ENCODE data around the gene FADS3.
A peak's percentile ranks its signal among the peaks of the same experiment; 100 is the strongest.
"Not testable (repeated sequence)": the region's sequence is repeated elsewhere in the genome, so short reads cannot be mapped to it uniquely, and the experiment has no call there.

The FADS3 gene

DNA sequence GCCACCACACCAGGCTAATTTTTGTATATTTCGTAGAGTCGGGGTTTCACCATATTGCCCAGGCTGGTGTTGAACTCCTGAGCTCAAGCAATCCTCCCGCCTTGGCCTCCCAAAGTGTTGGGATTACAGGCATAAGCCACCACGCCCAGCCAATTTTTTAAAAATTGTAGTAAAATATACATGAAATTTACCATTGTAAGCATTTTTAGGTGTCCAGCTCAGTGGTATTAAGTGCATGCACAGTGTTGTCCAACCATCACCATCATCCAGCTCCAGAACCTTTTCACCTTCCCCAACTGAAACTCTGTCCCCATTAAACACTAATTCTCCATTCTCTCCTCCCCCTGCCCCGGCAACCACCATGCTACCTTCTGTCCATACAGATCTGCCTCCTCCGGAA, 8.5 kb downstream of the FADS3 start:
- peaks cover 5% of the 10 kb centered on the region for H3K9me3 ChIP-seq (replicated peaks; ENCODE audit: low read length)
- H3K36me3 ChIP-seq (ENCODE audit: insufficient read depth, low read length), result peaks cover 46% of the 10 kb centered on the region
- peaks cover 60% of the 10 kb centered on the region for H3K4me1 ChIP-seq (ENCODE audit: control insufficient read depth, insufficient read depth, low read length)
- H3K4me3 ChIP-seq (ENCODE audit: low read length), result no peak overlapping the region
- no peak overlapping the region for H3K4me2 ChIP-seq (ENCODE audit: low read length)
- no peak overlapping the region for H3K9ac ChIP-seq (ENCODE audit: low read depth, low read length)
- no peaks in the 10 kb centered on the region for H3K27me3 ChIP-seq (ENCODE audit: control insufficient read depth, insufficient read depth, low read length)

DNA sequence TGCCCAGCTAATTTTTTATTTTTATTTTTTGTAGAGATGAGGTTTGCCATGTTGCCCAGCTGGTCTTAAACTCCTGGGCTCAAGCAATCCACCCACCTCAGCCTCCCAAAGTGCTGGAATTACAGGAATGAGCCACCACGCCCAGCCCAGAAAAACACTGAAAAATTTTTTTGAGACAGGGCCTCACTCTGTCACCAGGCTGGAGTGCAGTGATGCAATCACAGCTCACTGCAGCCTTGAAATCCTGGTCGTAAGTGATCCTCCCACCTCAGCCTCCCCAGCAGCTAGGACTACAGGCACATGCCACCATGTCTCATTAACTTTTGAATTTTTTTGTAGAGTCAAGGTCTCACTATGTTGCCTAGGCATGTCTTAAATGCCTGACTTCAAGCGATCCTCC, 9.1 kb downstream of the FADS3 start:
- peaks cover 54% of the 10 kb centered on the region for H3K4me1 ChIP-seq (ENCODE audit: control insufficient read depth, insufficient read depth, low read length)
- H3K36me3 ChIP-seq (ENCODE audit: insufficient read depth, low read length), result peaks cover 52% of the 10 kb centered on the region
- peak overlapping the region; percentile 6 for H3K4me2 ChIP-seq (ENCODE audit: low read length)

DNA sequence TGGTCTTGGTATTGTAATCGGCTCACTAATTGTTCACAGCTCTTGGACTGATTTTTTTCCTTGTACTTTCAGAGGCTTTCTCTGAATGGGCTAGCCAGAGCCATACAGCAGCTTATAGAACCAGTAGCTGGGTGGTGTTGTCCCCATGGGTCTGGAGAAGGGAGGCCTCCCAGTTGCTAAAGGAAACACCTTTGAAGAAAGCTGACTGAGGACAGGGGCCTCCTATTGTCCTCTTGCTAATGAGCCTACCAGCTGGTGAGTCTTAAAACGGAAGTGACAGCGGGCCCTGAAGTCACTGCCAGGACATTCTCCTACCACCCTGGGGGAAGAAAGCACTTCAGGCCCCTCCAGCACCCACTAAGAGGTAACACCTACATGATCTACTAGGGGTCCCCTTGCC, 9.9 kb downstream of the FADS3 start:
- Histone ChIP-seq H3K4me3 (ENCODE audit: low read length) (no peak overlapping the region), H3K4me2 (ENCODE audit: low read length) (no peak overlapping the region), H3K9me3 (replicated peaks; ENCODE audit: low read length) (no peaks in the 10 kb centered on the region), H3K36me3 (ENCODE audit: insufficient read depth, low read length) (peaks cover 53% of the 10 kb centered on the region), H3K9ac (ENCODE audit: low read depth, low read length) (peak overlapping the region; percentile 40), H3K4me1 (ENCODE audit: control insufficient read depth, insufficient read depth, low read length) (peaks cover 50% of the 10 kb centered on the region), H3K27me3 (ENCODE audit: control insufficient read depth, insufficient read depth, low read length) (no peaks in the 10 kb centered on the region)

More for the DNA sequence above, 9.1 kb downstream of the FADS3 start:
- H3K4me3 ChIP-seq (ENCODE audit: low read length); H3K27me3 ChIP-seq (ENCODE audit: control insufficient read depth, insufficient read depth, low read length); H3K9ac ChIP-seq (ENCODE audit: low read depth, low read length); H3K9me3 ChIP-seq (replicated peaks; ENCODE audit: low read length): not testable (repeated sequence)

DNA sequence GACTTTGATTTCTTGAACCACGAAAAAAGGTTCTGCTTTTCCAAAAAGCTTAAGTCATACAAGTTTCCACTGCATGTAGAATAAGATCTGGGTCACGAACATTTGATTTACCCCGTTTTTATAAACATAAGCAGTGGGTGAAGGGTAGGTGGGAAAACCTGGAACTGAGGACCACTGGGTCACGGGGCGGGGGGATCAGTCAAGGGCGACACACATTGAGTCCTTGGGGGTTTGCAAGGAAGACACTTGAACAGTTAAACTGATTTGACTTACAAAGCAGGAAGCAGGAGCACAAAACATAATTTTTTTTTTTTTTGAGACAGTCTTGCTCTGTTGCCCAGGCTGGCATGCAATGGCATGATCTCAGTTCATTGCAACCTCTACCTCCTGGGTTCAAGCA, 10.9 kb downstream of the FADS3 start:
- Histone ChIP-seq H3K27me3 (ENCODE audit: control insufficient read depth, insufficient read depth, low read length) (no peaks in the 10 kb centered on the region), H3K36me3 (ENCODE audit: insufficient read depth, low read length) (peaks cover 54% of the 10 kb centered on the region), H3K9me3 (replicated peaks; ENCODE audit: low read length) (no peaks in the 10 kb centered on the region), H3K4me2 (ENCODE audit: low read length) (peak overlapping the region; percentile 3), H3K4me3 (ENCODE audit: low read length) (no peak overlapping the region), H3K9ac (ENCODE audit: low read depth, low read length) (peak overlapping the region; percentile 5), H3K4me1 (ENCODE audit: control insufficient read depth, insufficient read depth, low read length) (peaks cover 47% of the 10 kb centered on the region)

DNA sequence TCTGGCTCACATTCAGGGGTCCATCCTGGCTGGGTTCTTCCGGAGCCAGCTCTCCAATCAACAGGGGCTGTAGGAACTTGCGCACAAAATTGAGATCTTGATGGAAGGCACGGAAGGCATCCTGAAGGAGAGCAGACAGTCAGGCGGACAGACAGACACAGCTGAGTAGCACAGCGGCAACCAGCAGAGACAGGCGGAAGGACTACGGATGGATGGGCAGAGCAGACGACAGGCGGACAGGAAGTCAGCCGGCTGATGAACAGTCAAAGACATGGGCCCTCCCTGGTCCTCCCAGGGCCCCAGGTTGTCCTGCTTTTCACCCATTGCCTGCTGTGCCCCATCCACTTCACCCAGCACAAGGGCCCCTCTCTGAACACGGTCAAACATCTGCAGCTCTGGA, 11.3 kb downstream of the FADS3 start:
- no peaks in the 10 kb centered on the region for H3K9me3 ChIP-seq (replicated peaks; ENCODE audit: low read length)
- H3K4me2 ChIP-seq (ENCODE audit: low read length), result peak overlapping the region; percentile 3
- no peaks in the 10 kb centered on the region for H3K27me3 ChIP-seq (ENCODE audit: control insufficient read depth, insufficient read depth, low read length)
- peaks cover 54% of the 10 kb centered on the region for H3K36me3 ChIP-seq (ENCODE audit: insufficient read depth, low read length)
- no peak overlapping the region for H3K4me3 ChIP-seq (ENCODE audit: low read length)
- H3K4me1 ChIP-seq (ENCODE audit: control insufficient read depth, insufficient read depth, low read length), result peaks cover 43% of the 10 kb centered on the region
- peak overlapping the region; percentile 5 for H3K9ac ChIP-seq (ENCODE audit: low read depth, low read length)

DNA sequence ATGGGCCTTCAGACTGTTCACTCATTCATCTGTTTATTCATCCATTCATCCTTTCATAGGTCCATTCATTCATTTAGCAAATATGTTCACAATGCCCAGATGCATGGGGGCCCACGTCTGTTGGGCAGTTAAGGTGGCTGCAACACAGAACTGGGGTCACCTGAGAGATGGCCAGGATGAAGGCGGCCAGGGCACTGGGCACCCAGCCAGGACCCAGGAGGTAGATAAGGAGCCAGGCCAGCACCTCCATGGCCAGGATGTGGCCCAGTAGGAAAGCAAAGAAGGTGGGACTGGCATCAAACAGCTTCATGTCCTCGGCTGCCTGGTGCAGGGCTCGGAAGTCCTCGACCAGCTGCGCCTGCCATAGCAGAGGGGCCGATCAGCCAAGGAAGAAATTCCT, 12.2 kb downstream of the FADS3 start:
- Histone ChIP-seq H3K4me3 (ENCODE audit: low read length) (no peak overlapping the region), H3K4me1 (ENCODE audit: control insufficient read depth, insufficient read depth, low read length) (peaks cover 44% of the 10 kb centered on the region), H3K9me3 (replicated peaks; ENCODE audit: low read length) (no peaks in the 10 kb centered on the region), H3K4me2 (ENCODE audit: low read length) (no peak overlapping the region), H3K27me3 (ENCODE audit: control insufficient read depth, insufficient read depth, low read length) (no peaks in the 10 kb centered on the region), H3K9ac (ENCODE audit: low read depth, low read length) (no peak overlapping the region), H3K36me3 (ENCODE audit: insufficient read depth, low read length) (peaks cover 52% of the 10 kb centered on the region)

DNA sequence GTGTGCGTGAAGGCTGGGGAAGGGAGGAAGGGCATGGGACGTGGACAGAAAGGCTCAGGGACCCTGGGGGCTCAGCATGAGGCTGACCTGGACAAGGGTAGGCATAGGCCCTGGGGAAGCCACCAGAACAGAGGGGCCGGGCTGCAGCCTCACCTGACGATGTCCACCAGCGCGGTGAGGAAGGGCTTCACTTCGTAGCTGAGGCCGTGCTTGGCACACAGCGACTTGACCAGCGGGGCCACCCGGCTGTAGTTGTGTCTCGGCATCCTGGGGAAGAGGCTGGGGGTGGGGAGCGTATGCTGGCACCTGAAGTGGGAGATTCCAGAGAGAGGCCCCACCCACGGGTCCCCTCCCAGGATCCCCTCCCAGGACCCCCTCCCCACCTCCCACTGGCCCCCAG, 15.6 kb downstream of the FADS3 start:
- Histone ChIP-seq H3K9me3 (replicated peaks; ENCODE audit: low read length) (no peaks in the 10 kb centered on the region), H3K9ac (ENCODE audit: low read depth, low read length) (no peak overlapping the region), H3K4me1 (ENCODE audit: control insufficient read depth, insufficient read depth, low read length) (peaks cover 41% of the 10 kb centered on the region), H3K4me2 (ENCODE audit: low read length) (no peak overlapping the region), H3K4me3 (ENCODE audit: low read length) (no peak overlapping the region), H3K27me3 (ENCODE audit: control insufficient read depth, insufficient read depth, low read length) (no peaks in the 10 kb centered on the region), H3K36me3 (ENCODE audit: insufficient read depth, low read length) (peaks cover 61% of the 10 kb centered on the region)

DNA sequence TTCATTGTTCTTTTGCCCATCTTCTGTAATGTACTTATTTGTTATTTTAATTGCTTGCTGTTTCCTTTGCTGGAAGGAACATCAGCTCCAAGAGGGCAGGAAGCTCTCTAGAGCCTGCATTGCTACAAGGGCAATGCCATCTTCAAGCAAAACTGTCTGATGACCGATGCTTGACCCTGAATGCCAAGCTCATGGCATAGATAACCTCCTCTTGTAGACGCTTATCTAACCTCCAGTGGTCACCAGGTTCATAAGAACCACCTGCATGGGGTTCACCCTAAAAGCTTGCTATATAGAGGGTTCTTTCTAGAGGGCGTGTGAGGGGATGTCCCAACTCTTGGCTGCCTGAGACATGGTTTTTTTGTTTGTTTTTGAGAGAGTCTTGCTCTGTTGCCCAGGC, 16.5 kb downstream of the FADS3 start:
- Histone ChIP-seq H3K4me1 (ENCODE audit: control insufficient read depth, insufficient read depth, low read length) (peaks cover 37% of the 10 kb centered on the region), H3K36me3 (ENCODE audit: insufficient read depth, low read length) (peaks cover 61% of the 10 kb centered on the region), H3K4me2 (ENCODE audit: low read length) (no peak overlapping the region), H3K27me3 (ENCODE audit: control insufficient read depth, insufficient read depth, low read length) (no peaks in the 10 kb centered on the region), H3K4me3 (ENCODE audit: low read length) (no peak overlapping the region), H3K9ac (ENCODE audit: low read depth, low read length) (no peak overlapping the region), H3K9me3 (replicated peaks; ENCODE audit: low read length) (no peaks in the 10 kb centered on the region)

DNA sequence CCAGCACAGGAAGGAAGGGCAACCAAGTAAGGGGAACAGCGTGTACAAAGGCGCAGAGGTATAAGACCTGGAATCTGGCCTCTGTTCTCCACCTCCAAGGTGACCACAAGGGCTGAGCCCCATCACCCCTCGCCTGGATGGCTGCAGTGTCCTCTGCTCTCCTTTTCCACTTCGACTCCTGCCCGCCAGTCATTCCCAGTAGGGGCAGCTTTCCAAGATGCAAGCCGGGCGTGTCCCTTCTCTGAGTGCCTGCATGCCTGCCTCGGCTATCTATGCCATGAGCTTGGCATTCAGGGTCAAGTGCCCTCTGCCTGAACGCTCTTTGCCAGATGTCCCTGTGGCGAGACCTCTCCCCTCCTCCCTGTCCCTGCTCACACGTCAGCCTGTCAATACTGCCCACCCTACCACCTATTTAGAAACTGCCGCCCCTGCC, 17.0 kb downstream of the FADS3 start:
- H3K9me3 ChIP-seq (replicated peaks; ENCODE audit: low read length), result no peaks in the 10 kb centered on the region
- peaks cover 33% of the 10 kb centered on the region for H3K4me1 ChIP-seq (ENCODE audit: control insufficient read depth, insufficient read depth, low read length)
- no peaks in the 10 kb centered on the region for H3K27me3 ChIP-seq (ENCODE audit: control insufficient read depth, insufficient read depth, low read length)
- no peak overlapping the region for H3K4me2 ChIP-seq (ENCODE audit: low read length)
- H3K9ac ChIP-seq (ENCODE audit: low read depth, low read length), result no peak overlapping the region
- H3K4me3 ChIP-seq (ENCODE audit: low read length), result no peak overlapping the region
- peaks cover 57% of the 10 kb centered on the region for H3K36me3 ChIP-seq (ENCODE audit: insufficient read depth, low read length)

DNA sequence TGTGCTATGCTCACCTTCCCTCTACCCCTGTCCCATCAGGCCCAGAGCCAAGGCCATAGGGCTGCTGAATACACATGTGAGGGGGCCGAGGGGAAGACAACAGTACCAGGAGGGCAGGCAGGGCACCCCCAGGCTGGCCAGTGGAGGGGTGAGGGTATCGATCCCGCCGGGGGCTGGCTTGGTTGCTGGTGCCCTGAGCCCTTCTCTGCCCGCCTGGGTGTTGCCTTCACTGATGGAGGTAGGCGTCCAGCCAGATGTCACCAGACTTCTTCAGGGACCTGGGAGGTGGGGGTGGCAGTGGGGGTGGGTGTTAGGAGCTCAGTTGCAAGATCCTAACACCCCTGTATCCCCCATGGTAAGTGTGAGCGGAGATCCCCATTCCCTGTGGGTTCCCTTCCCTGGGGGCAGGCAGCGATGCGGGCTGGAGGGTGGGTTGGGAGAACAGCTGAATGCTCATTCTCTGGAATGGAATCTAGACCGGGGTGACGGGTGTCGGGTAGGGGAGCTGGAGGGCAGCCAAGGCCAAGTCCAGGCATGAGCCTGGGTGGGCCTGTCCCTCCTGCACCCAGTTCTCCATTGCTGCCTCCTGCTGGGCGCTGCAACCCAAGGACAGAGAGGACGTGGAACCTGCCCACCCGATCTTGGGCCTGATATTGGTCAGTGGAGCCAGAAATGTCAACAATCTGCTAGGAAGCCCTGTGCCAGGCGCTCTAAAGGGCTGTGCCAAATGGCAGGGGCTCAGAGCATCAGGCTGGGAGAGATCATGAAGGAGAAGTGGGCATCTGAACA, 17.6 kb downstream of the FADS3 start:
- Histone ChIP-seq H3K9me3 (replicated peaks; ENCODE audit: low read length) (no peaks in the 10 kb centered on the region), H3K9ac (ENCODE audit: low read depth, low read length) (no peak overlapping the region), H3K4me1 (ENCODE audit: control insufficient read depth, insufficient read depth, low read length) (peaks cover 31% of the 10 kb centered on the region), H3K27me3 (ENCODE audit: control insufficient read depth, insufficient read depth, low read length) (no peaks in the 10 kb centered on the region), H3K4me2 (ENCODE audit: low read length) (no peak overlapping the region), H3K4me3 (ENCODE audit: low read length) (no peak overlapping the region), H3K36me3 (ENCODE audit: insufficient read depth, low read length) (peaks cover 51% of the 10 kb centered on the region)

DNA sequence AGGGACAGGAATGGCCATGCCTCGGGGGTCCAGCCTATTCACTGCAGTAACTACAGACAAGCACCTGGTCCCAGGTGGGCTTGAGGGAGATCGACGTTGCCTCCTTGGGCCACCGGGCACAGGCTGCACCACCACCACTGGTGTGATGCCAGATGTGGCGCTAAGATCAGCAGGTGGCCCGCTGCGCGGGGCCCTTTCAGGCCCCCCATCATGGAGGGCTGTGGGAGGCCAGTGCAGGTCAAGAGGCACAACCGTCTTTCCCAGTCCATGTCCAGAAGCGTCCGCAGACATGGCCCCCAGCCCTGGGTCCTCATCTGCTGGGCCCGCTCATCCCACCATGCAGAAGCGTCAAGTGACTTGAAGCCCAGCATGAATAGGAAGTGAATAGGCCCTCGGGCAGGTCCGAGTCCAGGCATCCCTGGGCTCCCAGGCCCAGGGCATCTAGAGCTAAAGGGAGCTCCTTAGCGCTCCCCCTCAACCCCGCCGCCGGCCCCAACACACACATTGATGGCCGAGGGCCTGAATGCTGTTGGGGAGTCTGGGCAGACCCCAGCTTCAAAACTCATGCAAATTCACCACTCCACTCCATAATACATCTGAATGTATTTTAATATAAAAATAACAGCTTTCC, 18.3 kb downstream of the FADS3 start:
- H3K4me3 ChIP-seq (ENCODE audit: low read length), result no peak overlapping the region
- H3K4me2 ChIP-seq (ENCODE audit: low read length), result no peak overlapping the region
- H3K27me3 ChIP-seq (ENCODE audit: control insufficient read depth, insufficient read depth, low read length), result no peaks in the 10 kb centered on the region
- H3K9me3 ChIP-seq (replicated peaks; ENCODE audit: low read length), result no peaks in the 10 kb centered on the region
- no peak overlapping the region for H3K9ac ChIP-seq (ENCODE audit: low read depth, low read length)
- peaks cover 44% of the 10 kb centered on the region for H3K36me3 ChIP-seq (ENCODE audit: insufficient read depth, low read length)
- peaks cover 31% of the 10 kb centered on the region for H3K4me1 ChIP-seq (ENCODE audit: control insufficient read depth, insufficient read depth, low read length)

DNA sequence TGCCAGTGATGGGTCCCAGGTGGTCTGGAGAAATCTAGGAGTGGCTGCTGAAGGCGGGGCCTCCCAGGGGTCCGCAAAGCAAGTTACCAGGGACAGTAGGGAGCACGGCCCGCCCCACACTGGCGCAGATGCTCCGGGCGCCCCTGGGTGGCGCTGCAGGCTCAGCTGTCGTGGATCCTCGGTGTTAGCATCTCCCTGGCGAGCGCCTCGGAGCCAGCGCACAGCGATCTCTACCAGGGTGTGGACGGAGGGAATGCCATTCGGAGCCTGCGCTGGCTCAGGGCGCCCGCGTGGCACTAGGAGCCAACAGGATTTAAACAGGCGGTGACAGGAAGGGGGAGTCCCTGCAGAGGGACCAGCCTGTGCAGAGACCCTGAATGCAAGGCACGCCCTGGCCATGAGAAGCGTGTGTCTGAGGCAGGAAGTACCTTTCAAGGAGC, 20.2 kb downstream of the FADS3 start:
- Histone ChIP-seq H3K9ac (ENCODE audit: low read depth, low read length) (peak overlapping the region; percentile 45), H3K4me2 (ENCODE audit: low read length) (peak overlapping the region; percentile 63), H3K27me3 (ENCODE audit: control insufficient read depth, insufficient read depth, low read length) (no peaks in the 10 kb centered on the region), H3K4me3 (ENCODE audit: low read length) (peak overlapping the region; percentile 7), H3K36me3 (ENCODE audit: insufficient read depth, low read length) (peaks cover 26% of the 10 kb centered on the region), H3K9me3 (replicated peaks; ENCODE audit: low read length) (no peaks in the 10 kb centered on the region), H3K4me1 (ENCODE audit: control insufficient read depth, insufficient read depth, low read length) (peaks cover 31% of the 10 kb centered on the region)

Measured in skeletal muscle satellite cell (primary cell).